Liver (tissue), 3 donors: ENCODE measurements around the gene KIAA1614.

Experiments used
- ATF3 ChIP-seq: IDR thresholded peaks from 2 replicates; pipeline ENCODE4 v1.6.1; 2016; ENCODE audit warnings: antibody characterized with exemption
- CTCF ChIP-seq: fragments of 150-350 bp; IDR thresholded peaks from 2 replicates; pipeline ENCODE4 v1.5.1; 2017; ENCODE audit warnings: improper control_type of control experiment, low read depth, low read length; ENCODE audit not compliant: missing input control
- GABPA ChIP-seq, 2 donors: IDR thresholded peaks in 1 of 2; conservative IDR thresholded peaks in 1 of 2; 2 replicates each; pipeline ENCODE4 v1.6.1; 2016; ENCODE audit warnings: antibody characterized with exemption in 2 of 2, mild to moderate bottlenecking in 1 of 2, moderate library complexity in 1 of 2
- HNF4G ChIP-seq: IDR thresholded peaks from 2 replicates; pipeline ENCODE4 v1.6.1; 2016; ENCODE audit warnings: antibody characterized with exemption
- MAX ChIP-seq: IDR thresholded peaks from 2 replicates; pipeline ENCODE4 v1.6.1; 2016; ENCODE audit warnings: antibody characterized with exemption
- RAD21 ChIP-seq, 2 donors: IDR thresholded peaks; 2 replicates each; pipeline ENCODE4 v1.6.1; 2016; ENCODE audit warnings: antibody characterized with exemption in 2 of 2, mild to moderate bottlenecking in 2 of 2
- REST ChIP-seq: IDR thresholded peaks from 2 replicates; pipeline ENCODE4 v1.6.1; 2016; ENCODE audit warnings: antibody characterized with exemption, mild to moderate bottlenecking
- SP1 ChIP-seq: IDR thresholded peaks from 2 replicates; pipeline ENCODE4 v1.6.1; 2018; ENCODE audit warnings: antibody characterized with exemption, mild to moderate bottlenecking
- YY1 ChIP-seq: IDR thresholded peaks from 2 replicates; pipeline ENCODE4 v1.6.1; 2016; ENCODE audit warnings: antibody characterized with exemption, mild to moderate bottlenecking
- ZBTB33 ChIP-seq: IDR thresholded peaks from 2 replicates; pipeline ENCODE4 v1.6.1; 2016; ENCODE audit warnings: antibody characterized with exemption
- donor health status: healthy.
- donor health status: healthy.

- TF ChIP-seq YY1 (no peak), CTCF (no peak), RAD21 (IDR thresholded peaks at IDR 0.05) (no peak), HNF4G (no peak), SP1 (no peak), MAX (no peak), ZBTB33 (no peak), REST (no peak), GABPA (IDR thresholded peaks at IDR 0.05 in 1 of 2, conservative IDR thresholded peaks at IDR 0.05 in 1 of 2) (no peak), ATF3 (no peak)
These were observed 20.0 kb upstream of the KIAA1614 start for GRCh38 chr1:180892675-180893074.
